Endothelial cell (in vitro differentiated cells): ENCODE data around the gene C2orf42. TPM values are rescaled to one million over a fixed set of nuclear protein-coding genes. Genes with fewer than 3 reads are reported as not detected.
A peak's percentile ranks its signal among the peaks of the same experiment; 100 is the strongest.
"Not testable (repeated sequence)": the region's sequence is repeated elsewhere in the genome, so short reads cannot be mapped to it uniquely, and the experiment has no call there.

Source experiments
- DNase-seq: peaks from one replicate; pipeline ENCODE4 v3.0.0; 2021; ENCODE audit warnings: low spot score
- H3K27ac Mint-ChIP-seq: one replicate; pipeline ENCODE4 v1.8.0; 2021; ENCODE audit warnings: mixed read lengths, inconsistent platforms; ENCODE audit not compliant: unreplicated experiment
- H3K27me3 Mint-ChIP-seq: one replicate; pipeline ENCODE4 v1.8.0; 2021; ENCODE audit warnings: mild to moderate bottlenecking, moderate library complexity, mixed read lengths, inconsistent platforms; ENCODE audit not compliant: unreplicated experiment
- H3K36me3 Mint-ChIP-seq: one replicate; pipeline ENCODE4 v1.8.0; 2021; ENCODE audit warnings: mild to moderate bottlenecking, low read depth, mixed read lengths, inconsistent platforms; ENCODE audit not compliant: unreplicated experiment
- H3K4me1 Mint-ChIP-seq: one replicate; pipeline ENCODE4 v1.8.0; 2021; ENCODE audit warnings: mild to moderate bottlenecking, mixed read lengths, inconsistent platforms; ENCODE audit not compliant: unreplicated experiment
- H3K4me3 Mint-ChIP-seq: one replicate; pipeline ENCODE4 v1.8.0; 2021; ENCODE audit warnings: mild to moderate bottlenecking, mixed read lengths, inconsistent platforms; ENCODE audit not compliant: unreplicated experiment
- H3K9me3 Mint-ChIP-seq: one replicate; pipeline ENCODE4 v1.8.0; 2021; ENCODE audit warnings: mixed read lengths, inconsistent platforms; ENCODE audit not compliant: unreplicated experiment
- total RNA-seq: library from RNA; stranded (reverse); fragmentation: NEBNext Ultra II Directional; extraction: Animal tissue kit (Norgen Biotek cat#: 25700); gene quantifications from one replicate; pipeline ENCODE4 v1.2.1, GENCODE V29; 2021; ENCODE audit not compliant: unreplicated experiment
- TF ChIP-seq, protein P1 (sequence below): fragments of 200-600 bp; sonication (generic); IDR thresholded peaks from one replicate; pipeline ENCODE4 v1.5.0; 2021; ENCODE audit warnings: antibody characterized with exemption; ENCODE audit not compliant: unreplicated experiment

Gene C2orf42
- total RNA-seq, 1 donor from 2014 or later: 15.0 TPM

DNA sequence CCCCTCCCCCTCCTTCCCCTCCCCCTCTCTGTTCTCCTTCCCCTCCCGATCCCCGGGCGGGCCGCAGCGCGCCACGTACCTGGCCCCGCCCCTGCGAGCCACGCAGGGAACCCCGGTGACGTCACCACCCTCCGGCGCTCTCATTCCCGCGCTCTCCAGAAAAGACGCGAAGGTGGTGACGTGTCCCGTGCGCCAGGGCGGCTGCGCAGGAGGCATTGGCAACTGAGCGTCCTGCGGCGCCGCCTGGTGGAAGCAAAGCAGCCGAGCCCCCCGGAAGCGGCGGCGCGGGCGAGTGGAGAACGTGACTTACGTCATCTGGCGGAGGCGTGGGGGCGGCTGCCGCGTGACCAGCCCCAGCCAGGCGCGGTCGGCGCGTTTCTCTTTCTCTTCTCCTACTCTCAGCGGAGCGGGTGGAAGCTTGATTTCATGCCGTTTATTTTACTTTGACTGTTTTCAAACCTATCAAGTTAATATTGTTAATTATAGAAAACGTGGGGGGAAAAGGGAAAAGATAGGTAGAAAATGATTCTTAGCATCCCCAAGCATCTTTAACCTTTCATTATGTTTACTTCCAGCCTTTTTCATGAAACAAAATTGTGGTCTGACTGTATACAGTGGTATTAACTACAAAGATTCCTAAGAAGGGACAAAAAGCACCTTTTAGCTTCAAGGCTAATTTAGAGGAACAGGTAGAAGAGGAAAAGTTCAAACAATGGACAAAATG is 48.1 kb downstream of the C2orf42 start:
- Mint-ChIP-seq H3K9me3 (no peaks in the 10 kb centered on the region), H3K4me1 (peaks cover 25% of the 10 kb centered on the region), H3K4me3 (peak overlapping the region; percentile 21), H3K27ac (peak overlapping the region; percentile 85), H3K27me3 (peaks cover 15% of the 10 kb centered on the region), H3K36me3 (peaks cover 10% of the 10 kb centered on the region)
- TF ChIP-seq, protein P1, sequence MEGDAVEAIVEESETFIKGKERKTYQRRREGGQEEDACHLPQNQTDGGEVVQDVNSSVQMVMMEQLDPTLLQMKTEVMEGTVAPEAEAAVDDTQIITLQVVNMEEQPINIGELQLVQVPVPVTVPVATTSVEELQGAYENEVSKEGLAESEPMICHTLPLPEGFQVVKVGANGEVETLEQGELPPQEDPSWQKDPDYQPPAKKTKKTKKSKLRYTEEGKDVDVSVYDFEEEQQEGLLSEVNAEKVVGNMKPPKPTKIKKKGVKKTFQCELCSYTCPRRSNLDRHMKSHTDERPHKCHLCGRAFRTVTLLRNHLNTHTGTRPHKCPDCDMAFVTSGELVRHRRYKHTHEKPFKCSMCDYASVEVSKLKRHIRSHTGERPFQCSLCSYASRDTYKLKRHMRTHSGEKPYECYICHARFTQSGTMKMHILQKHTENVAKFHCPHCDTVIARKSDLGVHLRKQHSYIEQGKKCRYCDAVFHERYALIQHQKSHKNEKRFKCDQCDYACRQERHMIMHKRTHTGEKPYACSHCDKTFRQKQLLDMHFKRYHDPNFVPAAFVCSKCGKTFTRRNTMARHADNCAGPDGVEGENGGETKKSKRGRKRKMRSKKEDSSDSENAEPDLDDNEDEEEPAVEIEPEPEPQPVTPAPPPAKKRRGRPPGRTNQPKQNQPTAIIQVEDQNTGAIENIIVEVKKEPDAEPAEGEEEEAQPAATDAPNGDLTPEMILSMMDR: peak; percentile 97
- DNase-seq: peak; percentile 100

DNA sequence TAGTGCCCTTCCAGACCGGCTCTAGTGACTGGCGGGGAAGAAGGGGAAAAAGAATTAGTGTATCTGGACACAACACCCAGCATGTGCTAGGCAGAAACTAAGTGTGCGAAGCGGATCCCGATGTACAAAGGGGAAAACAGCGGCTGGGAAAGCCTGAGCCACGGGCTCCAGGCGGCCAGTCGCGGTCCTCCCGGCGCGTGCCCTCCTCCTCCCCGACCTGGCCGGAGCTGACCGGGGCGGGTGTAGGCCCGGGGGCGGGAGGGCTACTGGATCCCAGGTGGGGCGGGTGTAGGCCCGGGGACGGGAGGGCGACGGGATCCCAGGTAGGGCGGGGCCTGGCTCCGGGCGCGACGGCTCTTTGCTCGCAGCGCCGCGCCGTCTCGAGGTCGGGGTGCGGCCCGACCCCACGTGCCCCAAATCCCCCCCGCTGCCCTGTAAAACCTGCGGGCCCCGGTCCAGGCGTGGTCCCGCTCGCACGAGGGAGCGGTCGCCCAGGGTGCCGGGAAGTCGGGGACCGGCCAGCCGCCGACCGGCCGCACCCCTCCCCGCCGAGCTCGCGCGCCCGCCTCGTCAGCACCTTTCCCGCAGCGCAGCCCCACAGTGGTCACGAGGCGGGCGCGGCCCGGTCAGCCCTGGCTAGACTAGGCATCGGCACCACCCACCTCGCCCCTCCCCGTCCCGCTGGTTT is 48.8 kb downstream of the C2orf42 start:
- peak overlapping the region; percentile 89 for H3K4me3 Mint-ChIP-seq
- DNase-seq: peak; percentile 51
- peak overlapping the region; percentile 97 for H3K27ac Mint-ChIP-seq
- TF ChIP-seq, protein P1: no peak
- H3K36me3 Mint-ChIP-seq: peaks cover 10% of the 10 kb centered on the region
- H3K9me3 Mint-ChIP-seq: no peaks in the 10 kb centered on the region
- peaks cover 15% of the 10 kb centered on the region for H3K27me3 Mint-ChIP-seq
- H3K4me1 Mint-ChIP-seq: peaks cover 29% of the 10 kb centered on the region

DNA sequence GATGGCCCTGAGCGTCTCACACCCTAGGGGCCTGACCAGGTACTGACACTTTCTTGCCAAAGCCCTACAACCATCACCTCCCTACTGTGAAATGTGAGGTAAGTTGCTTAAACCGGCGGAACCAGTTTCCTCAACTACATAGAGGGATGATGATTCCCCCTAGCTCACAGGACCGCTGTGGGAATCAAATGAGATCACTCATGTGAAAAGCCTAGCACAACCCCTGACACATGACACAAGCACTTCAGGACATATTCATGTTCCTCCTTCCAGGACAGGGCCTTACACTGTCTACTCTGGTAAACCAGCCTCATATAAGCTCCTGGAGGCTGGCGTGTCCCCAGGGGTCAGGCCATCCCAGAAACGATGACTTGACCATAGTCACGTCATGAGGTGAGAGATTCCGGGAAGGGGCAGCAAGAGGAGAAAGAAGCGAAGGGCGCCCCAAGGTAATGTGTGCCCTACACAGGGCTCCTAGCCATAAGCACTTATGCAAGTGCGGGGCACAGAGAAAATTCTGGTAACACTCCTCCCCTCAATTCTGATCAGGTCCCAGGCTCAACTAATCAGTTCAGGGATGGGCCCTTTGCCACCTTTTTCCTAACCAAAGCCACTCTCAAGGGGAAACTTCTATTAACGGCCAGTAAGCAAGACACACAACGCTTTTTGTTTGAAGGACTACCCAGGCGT is 49.5 kb downstream of the C2orf42 start:
- Mint-ChIP-seq H3K27me3 (peaks cover 15% of the 10 kb centered on the region), H3K27ac (peak overlapping the region; percentile 97), H3K9me3 (no peaks in the 10 kb centered on the region), H3K4me3 (peak overlapping the region; percentile 89), H3K36me3 (peaks cover 10% of the 10 kb centered on the region), H3K4me1 (peaks cover 29% of the 10 kb centered on the region)
- peak; percentile 43 for DNase-seq
- TF ChIP-seq, protein P1: peak; percentile 16

DNA sequence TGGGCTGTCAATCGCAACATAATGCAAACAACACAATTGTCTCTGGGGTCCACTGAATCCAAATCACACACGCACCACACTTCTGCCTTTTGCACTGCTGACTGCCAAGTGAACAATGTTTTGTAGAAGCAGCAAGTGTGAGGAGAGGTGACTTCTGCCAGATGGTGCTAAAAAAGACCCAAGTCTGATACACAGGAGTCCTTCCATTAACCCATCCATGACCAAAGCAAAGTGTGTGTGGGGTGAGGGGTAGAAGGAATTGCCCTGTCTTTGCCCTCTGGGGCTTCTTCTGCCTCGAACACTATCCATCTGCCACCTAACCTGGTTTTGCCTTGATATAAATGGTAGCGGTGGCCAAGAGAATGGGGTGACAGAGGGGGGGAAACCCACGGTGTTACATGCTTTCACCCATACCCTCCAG is 50.0 kb downstream of the C2orf42 start:
- Mint-ChIP-seq H3K4me3 (peak overlapping the region; percentile 89), H3K36me3 (peaks cover 6% of the 10 kb centered on the region), H3K9me3 (no peaks in the 10 kb centered on the region), H3K27ac (peak overlapping the region; percentile 97), H3K4me1 (peaks cover 32% of the 10 kb centered on the region), H3K27me3 (peaks cover 11% of the 10 kb centered on the region)
- TF ChIP-seq, protein P1: peak; percentile 72
- no peak for DNase-seq

DNA sequence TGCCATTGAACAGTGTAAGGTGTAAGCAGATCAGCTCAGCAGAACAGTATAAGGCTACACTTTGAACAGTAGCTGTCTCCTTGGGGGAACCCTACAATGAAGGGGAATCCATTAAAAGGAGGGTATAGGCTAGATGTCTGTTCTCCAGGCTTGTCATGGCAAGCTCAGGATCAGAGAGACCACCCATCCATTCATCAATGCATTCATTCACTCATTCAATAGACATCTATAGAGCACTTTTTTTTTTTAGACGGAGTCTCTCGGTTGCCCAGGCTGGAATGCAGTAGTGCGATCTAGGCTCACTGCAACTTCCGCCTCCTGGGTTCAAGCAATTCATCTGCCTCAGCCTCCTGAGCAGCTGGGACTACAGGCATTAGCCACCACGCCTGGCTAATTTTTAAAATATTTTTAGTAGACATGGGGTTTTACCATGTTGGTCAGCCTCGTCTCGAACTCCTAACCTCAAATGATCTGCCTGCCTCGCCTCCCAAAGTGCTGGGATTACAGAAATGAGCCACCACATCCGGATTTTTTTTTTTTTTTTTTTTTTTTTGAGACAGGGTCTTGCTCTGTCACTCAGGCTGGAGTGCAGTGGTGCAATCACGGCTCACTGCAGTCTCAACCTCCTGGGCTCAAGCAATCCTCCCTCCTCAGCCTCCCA is 56.4 kb downstream of the C2orf42 start:
- not testable (repeated sequence) for H3K9me3 Mint-ChIP-seq, H3K36me3 Mint-ChIP-seq, DNase-seq, H3K4me3 Mint-ChIP-seq, H3K27me3 Mint-ChIP-seq
- H3K27ac Mint-ChIP-seq: peak overlapping the region; percentile 96
- H3K4me1 Mint-ChIP-seq: peaks cover 51% of the 10 kb centered on the region
